Prostate gland (tissue), 2 donors: ENCODE results near the gene PEMT. TPM values are rescaled to one million over a fixed set of nuclear protein-coding genes. Genes with fewer than 3 reads are reported as not detected.
A peak's percentile ranks its signal among the peaks of the same experiment; 100 is the strongest.

Experiments
- DNase-seq: peaks from one replicate; pipeline ENCODE4 v3.0.0-alpha.2; 2019; ENCODE audit warnings: low spot score
- H3K27ac ChIP-seq, 2 donors: fragments of 200-600 bp; sonication (generic); 2 replicates each; pipeline ENCODE4 v1.5.1; 2017 to 2019
- H3K27me3 ChIP-seq: fragments of 200-600 bp; sonication (generic); replicated peaks from 2 replicates; pipeline ENCODE4 v1.5.1; 2019; ENCODE audit not compliant: insufficient read depth
- H3K36me3 ChIP-seq, 2 donors: fragments of 200-600 bp; sonication (generic); 1 replicate in 1 of 2; 2 replicates in 1 of 2; pipeline versions ENCODE4 v1.5.1 to v1.8.1; 2017 to 2019
- H3K4me1 ChIP-seq: fragments of 200-600 bp; sonication (generic); replicated peaks from 2 replicates; pipeline ENCODE4 v1.5.1; 2019
- H3K4me3 ChIP-seq, 2 donors: fragments of 200-600 bp; sonication (generic); 2 replicates each; pipeline ENCODE4 v1.5.1; 2017 to 2019
- H3K9me3 ChIP-seq: fragments of 200-600 bp; sonication (generic); 2 replicates; pipeline ENCODE4 v1.5.1; 2017
- POLR2A ChIP-seq: fragments of 450-650 bp; IDR thresholded peaks from one replicate; pipeline ENCODE4 v1.6.1; 2016; ENCODE audit warnings: antibody characterized with exemption, mild to moderate bottlenecking
- POLR2AphosphoS5 ChIP-seq: sonication (generic); formaldehyde crosslinking; IDR thresholded peaks from one replicate; pipeline ENCODE4 v1.6.1; 2017; ENCODE audit warnings: antibody characterized with exemption
- WGBS: methylation state at CpG from one replicate; pipeline ENCODE4 v1.1.5; 2018; 5-methylcytosine and 5-hydroxymethylcytosine counted together
- intact Hi-C: fragments of 100-400 bp; cut with DNase I; formaldehyde crosslinking; loops from one replicate; pipeline ENCODE4 v1.14.2; 2022
- total RNA-seq, 2 donors: library from RNA; depleted of rRNA; stranded (reverse); fragments of >200 nt; gene quantifications; one replicate each; pipeline ENCODE4 v1.1.0, GENCODE V29; 2016
- TF ChIP-seq, protein P1 (sequence below), 4 experiments: fragments of 200-600 bp in 2 of 4; fragments of 450-650 bp in 2 of 4; sonication (generic) in 2 of 4; IDR thresholded peaks; 1 replicate in 3 of 4; 2 replicates in 1 of 4; pipeline ENCODE4 v1.5.1; 2016 to 2019; ENCODE audit warnings: antibody characterized with exemption in 4 of 4, mild to moderate bottlenecking in 2 of 4, moderate library complexity in 2 of 4

Gene PEMT
- total RNA-seq, 2 donors from 2014 or later, result 67.0 to 145 TPM

DNA sequence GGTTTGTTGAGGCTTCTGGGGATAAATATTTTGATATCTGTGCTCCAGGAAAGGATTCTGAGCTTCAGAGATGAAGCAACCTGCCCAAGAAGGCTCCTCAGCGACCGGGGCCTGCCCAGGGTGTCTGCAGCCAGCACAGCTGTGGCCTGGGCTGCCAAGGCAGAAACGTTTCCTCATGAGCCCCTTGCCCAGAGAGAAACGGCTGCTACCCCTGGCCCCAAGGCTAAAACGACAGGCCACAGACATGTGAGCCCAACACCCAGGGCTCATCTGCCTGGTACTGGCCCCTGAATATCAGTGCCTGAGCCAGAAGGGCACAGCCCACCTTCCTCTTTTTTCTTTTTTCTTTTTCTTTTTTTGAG lies 49.9 kb downstream of the PEMT start:
- Histone ChIP-seq H3K9me3 (no peaks in the 10 kb centered on the region), H3K4me1 (peaks cover 20% of the 10 kb centered on the region), H3K36me3 (no peaks in the 10 kb centered on the region), H3K27me3 (no peaks in the 10 kb centered on the region), H3K27ac (peak overlapping the region; percentile 48 to 50), H3K4me3 (no peak overlapping the region)
- no peak for DNase-seq
- intact Hi-C loops, result no loop called here
- TF ChIP-seq, protein P1, sequence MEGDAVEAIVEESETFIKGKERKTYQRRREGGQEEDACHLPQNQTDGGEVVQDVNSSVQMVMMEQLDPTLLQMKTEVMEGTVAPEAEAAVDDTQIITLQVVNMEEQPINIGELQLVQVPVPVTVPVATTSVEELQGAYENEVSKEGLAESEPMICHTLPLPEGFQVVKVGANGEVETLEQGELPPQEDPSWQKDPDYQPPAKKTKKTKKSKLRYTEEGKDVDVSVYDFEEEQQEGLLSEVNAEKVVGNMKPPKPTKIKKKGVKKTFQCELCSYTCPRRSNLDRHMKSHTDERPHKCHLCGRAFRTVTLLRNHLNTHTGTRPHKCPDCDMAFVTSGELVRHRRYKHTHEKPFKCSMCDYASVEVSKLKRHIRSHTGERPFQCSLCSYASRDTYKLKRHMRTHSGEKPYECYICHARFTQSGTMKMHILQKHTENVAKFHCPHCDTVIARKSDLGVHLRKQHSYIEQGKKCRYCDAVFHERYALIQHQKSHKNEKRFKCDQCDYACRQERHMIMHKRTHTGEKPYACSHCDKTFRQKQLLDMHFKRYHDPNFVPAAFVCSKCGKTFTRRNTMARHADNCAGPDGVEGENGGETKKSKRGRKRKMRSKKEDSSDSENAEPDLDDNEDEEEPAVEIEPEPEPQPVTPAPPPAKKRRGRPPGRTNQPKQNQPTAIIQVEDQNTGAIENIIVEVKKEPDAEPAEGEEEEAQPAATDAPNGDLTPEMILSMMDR (IDR thresholded peaks at IDR 0.05), result no peak
- TF ChIP-seq POLR2AphosphoS5 (no peak), POLR2A (no peak)
- WGBS, result 42% methylated on average over 5 of the region's 5 CpGs

DNA sequence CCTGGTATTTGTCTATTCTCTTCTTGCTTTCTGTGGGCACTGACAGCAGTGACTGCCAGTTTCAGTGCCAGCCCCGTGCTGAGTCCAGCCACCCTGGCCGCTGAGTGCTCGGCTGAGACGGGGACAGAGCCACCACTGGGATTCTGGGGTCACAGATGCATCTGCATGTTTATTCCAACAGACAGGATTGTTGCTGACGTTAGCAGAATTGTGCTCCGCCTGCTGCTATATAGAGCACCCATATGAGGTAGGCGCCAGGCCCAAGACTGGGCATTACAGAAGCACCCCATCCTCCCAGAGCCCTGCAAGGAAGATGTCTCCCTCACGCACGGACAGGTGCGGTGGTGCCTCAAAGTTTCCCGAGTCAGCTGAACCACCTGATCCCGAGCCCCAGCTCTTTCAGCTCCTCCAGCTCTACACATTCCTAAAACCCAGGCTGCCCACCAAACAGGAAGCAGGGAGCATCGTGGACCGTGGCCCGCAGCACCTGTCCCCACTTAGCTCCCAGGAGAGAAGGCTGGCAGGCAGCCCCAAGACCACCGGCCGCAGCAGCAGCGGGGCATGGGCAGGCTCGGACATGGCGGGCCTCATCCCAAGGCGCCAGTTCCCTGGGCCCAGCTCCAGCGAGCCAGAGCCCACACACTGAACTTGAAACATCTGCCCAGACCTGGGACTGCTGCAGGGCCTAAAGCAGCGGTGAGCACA lies 50.4 kb downstream of the PEMT start:
- Histone ChIP-seq H3K4me1 (peaks cover 25% of the 10 kb centered on the region), H3K27ac (peak overlapping the region; percentile 48 to 50), H3K27me3 (no peaks in the 10 kb centered on the region), H3K9me3 (no peaks in the 10 kb centered on the region), H3K4me3 (no peak overlapping the region), H3K36me3 (no peaks in the 10 kb centered on the region)
- TF ChIP-seq POLR2A (no peak), POLR2AphosphoS5 (peak; percentile 33)
- TF ChIP-seq, protein P1 (IDR thresholded peaks at IDR 0.05), result no peak
- WGBS, result 42% methylated on average over 23 of the region's 23 CpGs
- no peak for DNase-seq
- intact Hi-C loops, result no loop called here

DNA sequence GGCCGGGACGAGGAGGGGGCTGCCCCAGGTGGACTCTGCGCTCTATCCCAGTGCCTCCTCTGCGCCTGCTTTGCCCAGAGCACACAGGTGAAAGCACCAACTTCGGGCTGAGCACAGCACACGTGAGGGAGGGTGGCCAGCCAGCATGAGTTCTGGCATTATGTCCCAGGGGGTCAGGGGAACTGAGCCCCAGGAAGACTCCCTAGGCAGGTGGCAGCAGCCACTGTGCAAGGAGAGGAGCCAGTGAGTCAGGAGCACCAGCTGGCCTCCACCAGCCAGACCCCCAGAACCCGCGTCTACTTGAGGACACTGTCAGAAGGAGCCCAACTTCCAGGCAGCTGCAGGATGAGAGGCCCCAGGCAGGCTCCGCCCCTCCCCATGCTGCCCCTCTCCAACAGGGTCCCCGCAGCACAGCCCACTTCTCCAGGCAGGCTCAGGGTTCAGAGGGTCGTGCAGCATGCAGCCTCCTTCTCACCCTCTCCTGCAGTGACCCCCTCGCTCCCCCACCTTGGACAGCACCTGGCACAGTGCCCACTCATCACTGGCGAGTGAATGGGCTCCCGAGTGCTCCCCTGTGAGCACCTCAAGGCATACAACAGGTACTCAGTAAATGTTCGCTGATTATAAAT lies 51.1 kb downstream of the PEMT start:
- WGBS, result 75% methylated on average over 15 of the region's 15 CpGs
- no peaks in the 10 kb centered on the region for H3K36me3 ChIP-seq
- peaks cover 29% of the 10 kb centered on the region for H3K4me1 ChIP-seq
- no peak for DNase-seq
- TF ChIP-seq, protein P1 (IDR thresholded peaks at IDR 0.05), result no peak
- no peak for TF ChIP-seq POLR2A
- no peak for TF ChIP-seq POLR2AphosphoS5
- intact Hi-C loops, result no loop called here
- H3K27me3 ChIP-seq, result no peaks in the 10 kb centered on the region
- H3K27ac ChIP-seq, result peak overlapping the region in 1 of 2 donors; percentile 86
- no peaks in the 10 kb centered on the region for H3K9me3 ChIP-seq
- no peak overlapping the region for H3K4me3 ChIP-seq

DNA sequence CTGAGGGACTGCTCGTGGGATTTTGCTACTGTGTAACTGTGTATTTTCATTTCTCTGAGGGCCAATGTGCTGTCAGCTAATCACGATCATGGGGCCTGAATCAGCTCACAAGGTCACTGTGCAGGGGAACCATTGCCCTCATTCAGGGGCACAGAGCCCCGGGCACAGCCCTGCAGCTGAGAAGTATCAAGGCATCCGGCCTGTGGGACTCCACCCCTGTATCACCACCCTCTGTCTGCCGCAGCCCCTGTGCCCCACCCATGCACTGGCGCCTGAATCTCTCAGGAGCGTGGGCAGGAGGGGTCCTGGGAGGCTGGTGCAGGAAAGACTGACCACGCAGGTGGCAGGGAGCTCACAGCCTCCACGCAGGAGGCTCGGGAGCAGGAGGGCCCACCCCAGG lies 51.9 kb downstream of the PEMT start:
- Histone ChIP-seq H3K36me3 (no peaks in the 10 kb centered on the region), H3K4me1 (peaks cover 29% of the 10 kb centered on the region)

More for the DNA sequence above, 51.9 kb downstream of the PEMT start:
- Histone ChIP-seq H3K27me3 (no peaks in the 10 kb centered on the region), H3K9me3 (no peaks in the 10 kb centered on the region), H3K4me3 (no peak overlapping the region), H3K27ac (peak overlapping the region; percentile 73 to 86)
- intact Hi-C loops, result no loop called here
- WGBS, result 91% methylated on average over 10 of the region's 10 CpGs
- no peak for DNase-seq
- no peak for TF ChIP-seq POLR2A
- TF ChIP-seq, protein P1 (IDR thresholded peaks at IDR 0.05), result no peak
